CD4-positive, alpha-beta T cell treated with Interleukin-21 for 1 hour (primary cell): Measurements from ENCODE around the gene NOL6.
A peak's percentile ranks its signal among the peaks of the same experiment; 100 is the strongest.

ENCODE experiments used
- DNase-seq: peaks from one replicate; pipeline ENCODE4 v3.0.0-alpha.2; 2020

The NOL6 gene

DNA sequence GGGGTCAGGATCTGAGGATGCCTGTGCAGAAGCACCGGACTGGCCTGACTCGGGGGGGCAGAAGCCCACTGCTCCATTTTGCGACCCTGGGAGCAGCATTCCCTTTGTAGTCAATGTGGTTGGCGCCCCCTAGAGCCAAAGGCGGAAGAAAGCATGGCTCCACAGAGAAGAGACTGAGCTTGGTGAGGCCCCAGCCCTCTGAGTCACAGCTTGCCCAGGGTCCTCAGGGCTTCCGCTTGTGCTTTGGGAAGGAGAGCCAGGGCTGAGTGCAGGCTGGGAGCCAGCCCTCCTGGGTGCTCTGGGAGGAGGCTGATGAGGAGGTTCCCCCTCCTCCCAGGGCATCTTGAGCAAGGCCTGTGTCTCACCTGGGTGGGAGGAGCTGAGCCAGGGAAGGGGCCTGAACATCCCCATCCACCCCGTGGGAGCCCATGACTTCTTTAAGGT, 20.9 kb downstream of the NOL6 start:
- DNase-seq, result peak; percentile 48

DNA sequence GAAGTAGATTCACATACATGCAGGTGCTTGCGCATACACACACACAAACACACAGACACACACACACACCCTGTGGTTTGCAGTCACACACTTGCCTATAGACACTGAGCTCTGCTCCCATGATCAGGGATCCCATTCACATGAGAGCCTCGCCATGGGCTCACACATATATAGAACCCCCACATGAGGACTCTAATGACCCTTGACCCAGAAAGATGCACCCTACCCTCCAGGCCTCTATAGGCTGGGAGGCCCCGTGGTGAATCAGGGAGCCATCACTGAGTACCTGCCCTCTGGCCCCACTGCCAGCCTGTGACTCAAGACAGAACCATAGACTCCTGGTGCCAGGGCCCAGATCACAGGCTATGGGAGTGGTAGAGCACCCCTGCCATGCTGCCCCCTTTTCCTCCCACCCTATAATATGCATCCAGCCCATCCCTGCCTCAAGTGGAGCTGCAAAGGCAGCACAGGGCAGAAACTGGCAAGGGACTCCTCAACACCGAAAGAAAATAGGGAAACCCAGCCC, 23.0 kb downstream of the NOL6 start:
- no peak for DNase-seq

DNA sequence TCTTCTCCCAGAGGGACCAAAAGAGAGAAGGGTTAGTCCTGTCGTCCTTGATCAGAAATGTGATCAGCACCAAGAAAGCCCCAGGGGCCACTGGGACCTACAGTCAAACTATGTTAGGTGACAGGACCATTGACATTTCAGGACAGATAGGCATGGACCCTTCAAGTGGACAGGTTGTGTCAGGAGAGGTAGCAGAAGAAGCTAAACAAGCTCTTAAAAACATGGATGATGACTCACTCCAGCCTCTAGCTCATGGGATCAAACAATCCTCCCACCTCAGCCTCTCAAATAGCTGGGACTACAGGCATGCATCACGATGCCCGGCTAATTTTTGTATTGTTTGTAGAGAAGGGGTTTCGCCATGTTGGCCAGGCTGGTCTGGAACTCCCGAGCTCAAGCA, 24.0 kb downstream of the NOL6 start:
- no peak for DNase-seq

DNA sequence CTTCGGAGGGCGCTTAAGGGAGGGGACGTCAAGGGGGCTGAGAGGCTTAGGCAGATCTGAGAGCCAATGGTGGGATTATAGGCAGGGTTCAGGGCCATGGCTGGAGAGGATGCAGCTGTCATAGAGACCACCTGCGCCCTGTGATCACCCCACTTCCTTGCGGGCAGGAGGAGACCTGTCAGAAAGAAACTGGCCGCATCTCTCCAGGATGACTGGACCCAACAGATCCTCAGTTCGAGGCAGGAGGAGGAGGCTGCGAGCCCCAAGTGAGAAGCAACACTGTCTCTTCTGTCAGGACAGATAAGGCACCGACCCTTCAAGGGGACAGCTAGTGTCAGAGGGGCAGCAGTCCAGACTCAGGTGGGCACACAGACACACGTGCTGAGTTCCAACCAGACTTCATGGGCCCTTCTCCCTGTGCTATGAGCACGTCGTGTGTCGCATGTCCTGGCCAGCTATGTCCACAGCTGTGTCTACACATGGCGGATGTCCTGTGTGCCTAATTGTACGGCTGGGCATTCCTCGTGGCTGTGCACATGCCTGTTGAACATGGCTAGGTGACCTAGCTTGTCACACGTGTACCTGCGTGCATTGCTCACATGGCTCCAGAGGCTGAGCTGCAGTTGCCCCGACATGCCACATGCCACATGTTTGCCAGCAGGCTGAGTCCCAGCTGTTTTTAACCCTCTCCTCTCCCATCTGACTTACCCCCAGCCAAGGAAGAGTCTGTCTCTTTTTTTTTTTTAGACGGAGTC, 25.7 kb downstream of the NOL6 start:
- DNase-seq, result no peak

DNA sequence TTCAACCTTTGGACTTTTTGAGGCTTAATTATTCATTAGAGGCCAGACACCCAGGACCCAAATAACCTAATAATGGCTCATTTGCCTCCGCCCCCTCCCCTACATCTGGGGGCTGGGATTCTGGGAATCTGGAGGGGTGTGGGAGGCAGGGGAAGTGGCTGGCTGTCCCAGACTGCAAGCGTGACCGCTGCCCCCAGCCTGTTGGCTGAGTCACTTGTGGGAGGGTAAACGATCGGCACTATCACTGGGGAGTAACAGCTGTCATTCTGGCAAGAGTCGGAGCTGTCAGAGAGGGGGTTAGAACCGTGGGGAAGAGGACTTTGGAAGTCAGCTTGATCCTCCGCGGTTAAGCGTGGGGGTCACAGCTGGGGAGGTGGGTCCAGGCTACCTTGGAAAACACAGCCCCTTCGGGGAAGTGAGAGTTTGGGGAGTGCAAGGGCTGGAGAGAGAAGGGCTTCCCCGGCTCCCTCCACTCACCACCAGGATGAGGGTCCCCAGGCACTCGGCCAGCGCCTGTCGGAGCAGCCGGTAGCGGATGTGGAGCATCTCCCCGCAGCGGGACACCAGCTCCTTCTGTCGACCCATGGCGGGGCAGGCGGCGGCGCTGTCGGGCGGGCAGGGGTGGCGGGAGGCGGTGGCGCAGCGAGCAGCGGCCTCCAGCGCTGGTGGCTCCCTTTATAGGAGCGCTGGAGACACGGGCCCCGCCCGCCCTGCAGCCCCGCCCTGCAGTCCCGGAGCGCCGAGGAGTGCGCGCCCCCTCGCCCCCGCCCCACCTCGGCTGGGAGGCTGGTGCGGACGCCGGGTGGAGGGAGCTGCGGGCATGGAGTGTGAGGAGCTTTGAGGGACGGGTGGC, 26.6 kb downstream of the NOL6 start, which contains the start of gene AQP3:
AQP3 (minus strand) TSS at position 648 of the 853 bp plus-strand sequence; CDS start at position 585, 63 bp downstream.
- peak; percentile 84 for DNase-seq

DNA sequence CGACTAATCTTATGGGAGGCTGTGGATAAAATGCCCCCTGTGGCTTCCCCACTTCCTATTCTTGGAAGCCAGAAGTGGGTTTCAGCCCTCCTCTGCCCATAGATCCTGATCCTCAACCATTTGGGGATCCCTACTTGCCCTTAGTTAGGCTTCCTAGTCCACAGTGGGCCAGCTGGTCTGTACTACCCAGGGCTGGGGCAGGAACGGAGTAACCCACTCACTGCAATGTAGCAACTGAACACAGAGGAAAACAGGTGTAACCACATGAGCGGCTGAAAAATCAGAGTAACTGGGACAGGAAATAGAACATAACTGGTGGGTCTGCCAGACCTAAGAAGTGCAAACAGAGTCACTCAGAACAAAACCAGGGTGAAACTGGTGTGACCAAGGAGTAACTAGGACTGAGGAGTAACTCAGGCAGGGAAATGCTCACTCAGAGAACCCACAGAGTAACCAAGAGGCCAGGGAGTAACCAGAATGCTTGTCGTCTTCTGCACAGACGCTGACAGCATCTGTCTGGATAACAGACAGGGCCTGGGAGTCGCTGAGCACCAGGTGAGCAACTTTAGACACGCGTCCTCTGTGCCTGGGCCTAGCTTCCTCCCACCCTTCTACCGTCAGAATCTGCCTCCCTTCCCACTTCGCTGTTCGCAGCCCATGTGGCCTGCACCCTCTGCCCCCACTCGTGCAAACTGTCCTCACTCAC, 27.3 kb downstream of the NOL6 start:
- peak; percentile 67 for DNase-seq

DNA sequence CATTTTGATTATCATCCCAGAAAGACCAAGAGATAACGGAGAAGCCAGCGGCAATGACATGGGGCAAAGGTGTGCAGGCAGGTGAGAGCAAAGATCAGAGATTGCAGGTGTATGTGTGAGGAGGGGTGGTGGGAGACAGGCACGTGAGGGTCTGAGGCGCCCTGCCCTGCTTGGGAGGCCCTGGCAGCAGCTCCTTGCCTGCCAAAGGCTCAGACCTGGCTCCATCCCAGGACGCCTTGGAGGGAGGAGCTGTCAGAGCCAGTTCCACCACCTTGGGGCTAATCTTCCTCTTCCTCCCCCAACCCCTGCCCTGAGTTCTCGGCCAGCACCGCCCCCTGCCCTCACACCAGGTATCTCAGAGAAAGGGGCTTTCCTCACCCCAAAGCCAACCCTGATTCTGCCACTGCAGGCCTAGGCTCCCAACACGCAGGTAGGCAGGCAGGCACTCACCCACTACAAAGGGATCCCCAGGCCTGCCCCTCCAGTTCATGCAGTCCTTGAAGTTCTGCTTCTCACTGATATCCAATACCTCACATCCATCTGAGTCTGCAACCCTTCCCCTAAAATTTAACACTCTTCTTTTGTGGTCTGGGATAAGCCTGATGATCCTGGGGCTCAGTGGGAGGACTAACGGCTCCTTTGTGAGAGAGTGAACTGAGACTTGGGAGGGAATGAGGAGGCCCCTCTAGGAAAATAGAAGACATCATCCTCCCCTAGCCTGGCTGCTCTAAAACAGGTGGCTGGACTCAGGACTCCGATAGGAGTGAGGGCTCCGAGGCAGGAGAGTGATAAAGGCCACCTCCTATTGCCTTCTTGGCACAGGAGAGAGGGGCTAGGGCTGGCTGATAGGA, 28.1 kb downstream of the NOL6 start:
- DNase-seq, result peak; percentile 46

DNA sequence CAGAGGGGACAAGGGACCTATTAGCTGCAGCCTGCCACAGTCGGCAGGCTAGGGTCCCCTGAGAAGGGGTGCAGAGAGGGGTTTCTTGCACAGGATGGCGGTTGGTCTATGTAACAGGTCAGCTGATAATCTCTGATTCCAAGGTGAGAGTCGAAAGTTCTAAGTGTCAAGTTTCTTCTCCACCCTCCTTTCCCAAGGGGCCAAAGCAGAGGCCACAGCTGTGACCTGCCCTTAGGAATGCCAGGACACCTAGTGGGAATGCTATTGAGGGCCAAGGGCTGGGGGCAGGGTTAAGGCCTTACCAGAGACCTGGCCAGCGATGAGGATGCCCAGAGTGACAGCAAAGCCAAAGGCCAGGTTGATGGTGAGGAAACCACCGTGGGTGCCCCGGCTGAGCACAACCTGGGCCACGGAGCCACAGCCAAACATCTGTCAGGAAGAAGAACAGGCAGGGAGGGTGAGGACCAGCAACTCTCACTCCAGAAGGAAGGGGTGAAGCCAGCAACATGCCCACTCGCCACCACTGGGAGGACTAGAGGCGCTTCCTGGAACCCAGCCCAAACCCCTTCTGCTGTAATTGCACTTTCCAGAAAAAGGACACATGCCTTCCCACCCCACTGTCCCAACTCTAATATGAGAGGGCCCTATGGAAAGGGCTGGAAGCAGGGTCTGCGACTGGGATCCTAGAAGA, 30.1 kb downstream of the NOL6 start:
- no peak for DNase-seq

DNA sequence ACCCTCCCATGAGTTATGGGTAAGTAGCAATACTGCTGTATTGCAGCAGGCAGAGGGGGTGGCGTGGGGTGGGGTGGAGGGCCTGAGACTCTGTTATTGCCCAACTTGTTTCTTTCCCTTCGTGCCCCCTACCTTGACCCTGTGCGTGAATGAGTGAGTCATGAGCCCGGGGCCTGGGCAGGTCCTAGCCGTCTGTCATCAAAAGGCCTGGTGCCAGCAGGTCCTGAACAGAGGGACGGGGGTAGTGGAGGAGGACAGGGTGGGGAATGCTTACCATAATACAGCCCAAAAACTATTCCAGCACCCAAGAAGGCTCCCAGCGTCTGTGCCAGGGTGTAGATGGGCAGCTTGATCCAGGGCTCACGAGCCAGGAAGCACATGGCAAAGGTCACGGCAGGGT, 30.7 kb downstream of the NOL6 start:
- no peak for DNase-seq

DNA sequence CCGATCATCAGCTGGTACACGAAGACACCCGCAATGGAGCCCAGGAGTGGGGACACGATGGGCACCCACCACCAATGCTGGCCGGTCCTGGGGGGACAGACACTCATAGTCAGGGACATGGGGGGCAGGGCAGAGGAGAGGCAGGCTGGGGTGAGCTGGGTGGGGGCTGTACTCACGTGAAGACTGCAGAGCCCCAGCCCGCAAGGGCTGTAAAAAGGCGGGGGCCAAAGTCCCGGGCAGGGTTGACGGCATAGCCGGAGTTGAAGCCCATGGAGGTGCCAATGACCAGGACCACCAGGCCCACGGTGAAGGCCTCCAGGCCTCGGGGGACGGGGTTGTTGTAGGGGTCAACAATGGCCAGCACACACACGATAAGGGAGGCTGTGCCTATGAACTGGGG, 31.6 kb downstream of the NOL6 start:
- no peak for DNase-seq

DNA sequence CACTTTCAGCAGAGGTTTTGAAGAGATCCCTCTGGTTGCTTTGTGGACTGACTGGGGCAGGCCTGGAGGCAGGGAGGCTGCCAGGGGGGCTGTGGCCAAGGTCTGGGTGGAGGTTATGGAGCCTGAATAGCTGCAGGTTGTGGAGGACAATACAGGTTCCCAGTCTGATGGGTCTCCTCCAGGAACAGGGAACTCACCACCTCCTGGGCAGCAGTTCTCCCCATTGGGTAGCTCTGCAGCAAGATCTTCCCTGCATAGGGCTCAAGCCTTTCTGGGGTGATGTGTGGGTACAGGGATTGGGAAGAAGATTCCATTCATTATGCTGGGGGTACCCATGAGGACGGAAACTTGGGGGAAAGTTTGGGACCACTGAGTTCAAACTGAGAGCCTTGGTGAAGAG, 33.1 kb downstream of the NOL6 start:
- DNase-seq, result no peak

DNA sequence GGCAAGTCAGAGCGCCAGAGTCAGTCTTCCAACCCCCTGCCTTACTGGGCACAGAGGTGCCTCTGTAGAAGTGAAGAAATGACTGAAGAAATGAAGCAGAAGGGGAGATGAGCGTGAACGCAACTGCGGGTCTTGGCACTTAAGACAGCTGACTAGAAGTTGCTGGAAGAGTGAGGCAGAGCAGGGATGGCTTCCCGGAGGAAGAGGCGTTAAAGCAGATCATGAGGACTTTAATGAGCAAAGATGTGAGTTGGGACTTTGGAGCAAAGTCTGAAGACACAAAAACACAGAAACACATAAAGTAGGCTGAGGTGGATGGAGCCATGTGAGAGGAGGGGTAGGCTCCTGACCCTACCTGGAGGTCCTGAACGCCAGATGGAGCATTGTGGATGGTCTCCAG, 33.5 kb downstream of the NOL6 start:
- no peak for DNase-seq

DNA sequence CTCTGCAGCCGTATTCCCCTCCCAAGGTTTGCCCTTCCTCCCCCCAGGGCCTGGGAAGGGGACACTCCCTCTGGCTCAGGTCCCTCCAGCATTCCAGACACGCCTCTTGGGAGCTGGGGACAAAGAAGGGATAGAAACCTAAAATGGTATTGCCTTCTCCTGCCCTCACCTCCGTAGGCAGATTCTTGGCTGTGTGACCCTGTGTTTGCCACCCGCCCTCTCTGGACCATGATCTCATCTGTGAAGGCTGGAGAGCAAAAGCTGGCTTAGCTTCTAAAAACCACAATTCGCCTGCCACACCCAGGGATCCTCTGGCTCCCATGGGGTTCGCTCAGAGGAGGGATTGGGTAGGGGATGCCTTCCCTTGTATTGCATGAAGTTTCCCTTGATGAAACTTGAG, 34.0 kb downstream of the NOL6 start:
- no peak for DNase-seq

DNA sequence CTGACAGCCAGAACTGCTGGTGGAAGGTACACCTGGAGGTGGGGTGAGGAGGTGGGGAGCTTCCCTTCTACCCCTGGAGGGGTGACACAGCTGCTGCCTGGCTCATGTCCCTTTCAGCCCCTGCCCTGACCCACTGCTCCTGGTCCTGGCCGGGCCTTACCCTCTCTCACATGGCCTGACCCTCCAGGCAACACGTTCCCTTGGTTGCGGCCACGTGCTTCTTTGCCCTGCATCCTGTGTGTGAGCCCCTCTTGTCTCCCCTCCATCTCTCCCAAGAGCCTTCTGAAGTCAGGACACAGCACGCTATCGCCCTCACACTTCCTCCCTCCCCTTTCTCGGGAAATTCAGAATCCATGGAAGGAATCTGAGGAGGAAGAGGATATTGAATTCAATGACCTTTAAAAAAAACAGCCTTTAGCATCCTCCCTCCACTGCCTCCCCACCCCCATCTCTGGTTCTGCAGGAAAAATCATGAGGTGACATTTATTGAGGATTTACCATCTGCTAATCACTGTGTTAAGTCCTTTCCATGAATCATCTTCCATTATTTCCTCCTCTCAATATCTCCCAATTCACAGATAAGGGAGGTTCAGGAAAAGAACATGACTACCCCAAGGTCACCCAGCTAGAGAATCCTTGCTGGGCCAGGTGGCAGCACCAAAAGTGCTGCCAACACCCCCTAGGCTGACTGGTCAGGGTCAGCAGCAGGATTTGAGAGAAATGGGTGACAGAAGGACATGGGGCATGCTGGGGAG, 34.6 kb downstream of the NOL6 start:
- DNase-seq, result no peak

DNA sequence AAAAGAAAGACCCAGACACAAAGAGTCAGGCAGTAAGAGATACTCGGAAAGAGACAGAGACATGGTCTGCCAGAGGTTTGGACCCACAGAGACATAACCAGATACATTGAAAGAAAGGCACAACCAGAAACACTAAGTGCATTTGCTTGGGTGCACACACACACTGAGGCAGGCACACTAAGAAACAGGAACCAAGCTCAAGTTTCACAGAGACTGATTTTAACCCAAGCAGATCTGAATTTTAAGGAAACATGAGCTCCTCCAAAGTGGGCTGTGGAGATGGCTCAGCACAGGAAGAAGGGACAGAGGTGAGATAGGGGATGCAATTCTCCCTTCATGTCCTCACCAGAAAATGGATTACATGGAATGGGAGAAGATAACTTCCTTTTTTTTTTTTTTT, 35.8 kb downstream of the NOL6 start:
- DNase-seq, result no peak

DNA sequence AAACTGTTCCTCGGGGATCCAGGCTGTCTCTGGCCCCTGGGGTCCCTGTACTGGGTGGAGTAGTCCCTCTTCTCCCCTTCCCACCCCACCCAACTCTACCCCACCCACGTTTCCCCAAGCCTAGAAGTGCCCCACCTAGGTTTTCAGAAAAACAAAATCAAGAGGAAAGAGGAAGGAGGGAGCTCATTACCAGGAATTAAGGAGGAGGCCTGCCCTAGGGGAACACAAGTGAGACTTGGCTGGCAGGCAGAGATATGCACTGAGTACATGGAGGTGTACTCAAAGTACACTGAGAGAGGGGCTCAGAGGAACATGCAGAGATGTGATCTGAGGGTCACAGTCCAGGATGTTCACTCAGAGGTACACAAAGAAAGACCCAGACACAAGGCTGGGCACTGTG, 36.5 kb downstream of the NOL6 start:
- no peak for DNase-seq

DNA sequence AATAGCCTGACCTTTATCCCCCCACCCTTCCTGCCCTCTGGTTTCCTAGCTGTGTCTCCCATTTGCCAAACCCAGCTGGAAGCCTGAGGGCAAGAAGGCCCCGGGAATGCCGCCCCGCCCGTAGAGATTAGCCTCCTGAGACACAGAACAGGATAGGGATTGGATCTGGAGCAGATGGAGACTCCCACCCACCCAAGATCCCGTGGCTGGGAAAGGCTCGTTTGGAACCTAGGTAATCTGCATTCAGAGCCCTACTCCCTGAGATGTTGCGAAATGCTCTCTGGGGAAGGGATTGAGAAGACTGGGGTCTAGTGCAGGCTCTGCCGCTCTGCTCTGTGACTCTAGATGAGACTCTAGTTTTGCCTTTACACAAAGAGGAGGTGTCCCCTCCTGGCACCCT, 37.3 kb downstream of the NOL6 start:
- DNase-seq, result no peak

DNA sequence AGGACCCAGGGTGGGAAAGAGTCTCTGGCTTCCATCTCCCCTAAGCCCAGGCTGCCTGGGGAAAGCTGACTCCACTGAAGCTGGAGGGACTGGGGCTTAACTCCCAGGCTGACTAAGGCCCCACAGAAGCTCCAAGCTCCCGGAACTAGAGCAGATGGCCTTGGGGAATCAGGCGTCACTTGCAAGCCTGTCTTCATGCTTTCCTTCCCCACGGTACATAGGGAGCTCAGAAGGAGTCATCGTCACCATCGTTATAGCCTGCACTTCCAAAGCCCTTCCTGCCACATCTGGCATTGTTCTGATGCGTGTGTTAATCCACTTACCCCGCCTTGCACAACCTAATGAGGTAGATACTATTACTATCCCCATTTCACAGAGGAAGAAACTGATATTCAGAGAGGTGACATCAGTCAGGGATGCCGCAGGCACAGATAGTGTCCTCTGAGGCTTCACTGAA, 37.9 kb downstream of the NOL6 start:
- no peak for DNase-seq

DNA sequence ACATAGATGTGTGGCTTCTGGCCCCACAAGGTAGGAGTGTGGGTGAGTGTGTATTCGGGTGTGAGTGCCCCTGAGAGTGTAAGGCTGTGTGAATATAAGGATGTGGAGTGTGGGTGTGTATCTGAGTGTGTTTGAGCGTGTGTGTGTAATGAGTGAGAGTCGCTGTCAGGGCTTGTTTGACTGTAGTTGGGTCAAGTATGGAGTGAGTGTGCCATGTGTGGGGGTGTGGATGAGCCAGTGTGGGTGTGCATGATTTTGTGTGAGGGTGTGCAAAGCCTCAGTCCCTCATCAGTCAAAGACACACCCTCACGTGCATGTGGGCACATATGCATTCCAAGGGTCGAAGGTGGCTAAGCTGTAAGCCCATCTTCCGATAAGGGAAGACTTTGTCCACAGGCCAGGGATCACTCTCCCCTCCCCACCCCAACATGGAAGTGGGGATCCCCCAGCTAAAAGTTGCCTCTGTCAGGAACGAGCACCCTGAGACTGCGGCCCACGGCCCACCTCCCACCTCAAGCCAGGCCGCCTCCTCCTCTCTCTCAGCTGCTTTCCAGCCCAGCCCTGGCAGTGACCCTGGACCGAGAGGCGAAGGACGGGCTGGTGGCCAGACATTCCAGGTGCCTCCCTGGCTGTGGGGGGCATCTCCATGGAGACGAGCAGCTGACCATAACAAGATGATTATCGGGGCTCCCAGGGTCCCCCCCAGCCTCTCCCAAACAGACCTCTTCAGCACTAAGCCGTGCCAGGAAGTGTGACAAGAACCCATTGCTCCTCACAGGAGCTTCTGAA, 39.2 kb downstream of the NOL6 start:
- no peak for DNase-seq

DNA sequence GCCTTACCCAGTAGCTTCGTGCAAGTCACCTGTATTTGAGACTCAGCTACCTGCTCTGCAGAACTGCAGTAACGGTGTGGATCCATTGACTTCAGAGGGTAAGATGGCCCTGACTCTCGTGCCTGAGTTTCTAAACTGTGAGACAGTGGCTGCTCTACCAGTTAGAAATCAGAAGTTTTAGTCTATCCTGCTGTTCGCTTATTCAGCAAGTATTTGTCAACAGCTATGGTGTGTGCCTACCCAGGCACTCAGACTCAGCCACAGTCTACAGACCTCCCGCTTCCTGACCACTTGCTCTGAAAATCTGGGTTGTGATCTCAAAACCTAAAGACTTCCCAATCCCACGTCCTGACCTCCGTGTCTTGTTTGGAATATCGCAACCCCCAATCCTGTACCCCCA, 39.9 kb downstream of the NOL6 start:
- no peak for DNase-seq
